HTR-8/SVneo (cell line): Measurements from ENCODE around the gene IL21R.
"Not testable (repeated sequence)": the region's sequence is repeated elsewhere in the genome, so short reads cannot be mapped to it uniquely, and the experiment has no call there.

Experiments used
- DNase-seq: peaks from one replicate; pipeline ENCODE4 v3.0.0; 2011; ENCODE audit warnings: low spot score, mixed read lengths; ENCODE audit not compliant: insufficient read length
- FAIRE-seq: peaks from 2 replicates; lab custom pipeline; 2011; peaks lifted over from hg19 to GRCh38; lab: Jason Lieb, UNC

IL21R gene

DNA sequence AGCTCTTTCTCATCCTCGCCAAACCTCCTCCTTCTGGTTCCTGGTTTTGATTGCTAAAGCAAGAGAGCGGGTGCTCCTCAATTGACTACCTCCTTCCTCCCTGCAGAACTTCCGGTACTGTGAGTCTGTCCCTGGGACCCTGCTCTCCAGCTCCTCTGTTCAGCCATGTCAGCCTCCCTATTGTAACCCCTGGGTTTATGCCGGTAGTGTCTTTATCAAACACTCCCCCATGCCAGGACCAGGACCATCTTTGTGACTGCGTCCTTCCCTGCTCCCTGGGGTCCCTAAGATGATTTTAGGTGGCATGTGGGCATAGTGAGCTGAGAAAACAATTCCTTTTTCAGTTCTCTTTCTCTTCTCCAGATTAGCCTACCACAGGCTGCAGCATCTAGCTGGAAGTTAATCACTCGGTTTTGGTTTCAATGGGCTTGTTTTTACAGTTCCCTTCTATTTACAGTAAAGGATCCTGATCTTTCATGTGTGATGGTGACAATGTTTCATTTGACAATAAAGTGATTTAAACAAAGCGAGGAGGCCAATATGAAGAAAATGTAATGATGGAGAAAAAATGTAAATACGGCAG is 27.7 kb upstream of the IL21R start:
- DNase-seq (no peak), FAIRE-seq (no peak)

- DNase-seq: peak; percentile 85
- peak; percentile 94 for FAIRE-seq
These were observed 27.1 kb upstream of the IL21R start for GRCh38 chr16:27374804-27375425.

DNA sequence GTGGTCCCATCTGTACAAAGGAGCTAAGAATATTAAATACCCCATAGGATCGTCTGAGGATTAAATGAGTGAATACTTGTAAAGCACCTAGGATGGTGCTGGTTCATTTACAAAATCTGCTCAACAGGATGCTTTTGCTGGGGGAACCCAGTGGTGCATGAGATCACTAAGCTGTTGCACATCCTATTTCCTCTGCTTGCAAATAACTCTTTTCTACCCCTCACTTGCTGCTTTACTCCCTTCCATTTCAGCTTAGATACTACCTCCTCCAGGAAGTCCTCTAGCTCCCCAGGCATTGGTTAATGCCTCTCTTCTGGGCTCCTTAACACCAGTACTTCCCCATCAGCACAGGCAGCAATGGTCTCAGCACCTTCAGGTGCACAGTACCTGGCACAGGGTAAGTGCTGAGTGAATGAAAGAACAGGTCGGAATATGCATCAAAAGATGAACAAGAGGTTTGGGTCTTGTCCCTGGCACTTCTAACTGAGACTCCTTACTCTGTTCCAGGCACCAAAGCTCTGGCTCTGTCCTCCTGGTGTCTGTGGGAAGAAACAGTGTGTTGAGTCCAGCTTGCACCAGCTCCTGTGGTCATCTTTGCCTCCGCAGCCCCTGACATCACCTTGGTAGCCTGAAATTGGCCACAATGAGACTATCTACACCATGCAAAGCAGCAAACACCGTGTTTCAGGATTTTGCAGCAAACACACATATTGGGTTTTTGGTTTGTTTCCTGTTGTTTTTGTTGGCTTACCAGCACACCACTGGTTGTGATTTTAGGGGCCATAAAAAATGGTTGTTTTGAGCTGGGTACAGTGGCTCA is 24.1 kb upstream of the IL21R start:
- DNase-seq (no peak), FAIRE-seq (no peak)

DNA sequence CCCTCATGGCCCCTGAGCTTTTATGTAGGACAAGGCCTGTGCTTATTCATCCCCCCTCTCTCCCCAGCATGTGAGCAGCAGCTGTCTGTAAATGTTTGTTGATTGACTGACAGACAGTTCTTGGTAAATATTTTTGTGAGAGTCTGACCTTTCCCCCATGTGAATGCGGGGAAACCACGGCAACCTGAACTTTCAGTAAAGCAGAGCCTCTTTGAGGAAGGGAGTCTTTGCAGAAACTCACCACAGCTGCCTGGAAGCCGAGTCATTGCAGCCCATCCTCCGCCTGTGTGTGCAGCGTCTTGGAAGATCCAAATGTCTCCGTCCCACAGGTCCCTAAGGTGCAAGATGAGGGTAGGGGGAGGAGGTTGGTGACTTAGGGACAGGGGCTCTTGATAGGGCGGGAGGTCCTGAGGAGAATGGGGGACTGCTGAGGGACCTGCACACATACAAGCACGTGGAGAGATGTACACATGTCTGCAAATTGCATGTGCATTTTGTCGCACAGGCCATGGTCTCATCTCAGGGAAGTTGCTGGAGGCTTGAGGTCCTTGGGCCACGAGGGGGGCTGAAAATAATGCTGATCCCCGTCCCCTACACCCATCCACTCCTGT is 23.0 kb upstream of the IL21R start:
- FAIRE-seq: no peak
- DNase-seq: no peak

GRCh38 chr16:27379919-27380318 is 22.1 kb upstream of the IL21R start:
- DNase-seq (no peak), FAIRE-seq (no peak)

- DNase-seq: no peak
- FAIRE-seq: no peak
These were observed 20.7 kb upstream of the IL21R start for GRCh38 chr16:27381236-27381635.

- DNase-seq (no peak), FAIRE-seq (no peak)
These were observed 19.8 kb upstream of the IL21R start for GRCh38 chr16:27381974-27382855.

DNA sequence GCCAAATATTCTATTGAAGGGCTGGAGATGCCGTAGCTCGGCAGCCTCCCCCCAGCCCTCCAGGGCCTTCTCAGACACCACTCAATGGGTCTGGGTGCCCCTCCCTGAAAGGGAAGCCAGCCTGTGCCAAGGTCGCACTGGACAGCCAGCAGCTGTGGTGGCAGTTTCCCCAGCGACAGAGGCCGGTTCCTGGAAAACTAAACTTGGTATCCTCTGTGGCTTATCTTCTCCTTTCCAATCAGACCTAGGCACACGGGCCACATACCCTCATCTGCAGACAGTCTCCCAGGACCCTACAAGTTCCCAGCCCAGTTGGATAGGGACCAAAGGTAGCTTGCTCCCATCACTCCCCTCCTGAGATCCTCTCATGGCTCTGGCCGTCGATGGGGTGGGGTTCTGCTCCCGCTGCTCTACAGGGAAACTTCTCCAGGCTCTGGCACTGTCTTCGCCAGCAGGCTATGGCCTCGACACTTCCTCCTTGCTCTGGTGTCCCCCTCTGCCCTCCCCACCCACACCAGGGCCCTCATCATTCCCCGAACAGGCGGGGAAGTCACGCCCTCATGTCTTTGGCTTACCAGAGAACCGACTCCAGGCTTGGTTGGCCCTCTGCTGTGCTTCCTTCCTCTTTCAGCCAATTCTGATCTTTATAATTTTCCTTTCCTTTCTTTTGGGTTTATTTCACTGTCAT is 18.3 kb upstream of the IL21R start:
- DNase-seq (no peak), FAIRE-seq (no peak)

DNA sequence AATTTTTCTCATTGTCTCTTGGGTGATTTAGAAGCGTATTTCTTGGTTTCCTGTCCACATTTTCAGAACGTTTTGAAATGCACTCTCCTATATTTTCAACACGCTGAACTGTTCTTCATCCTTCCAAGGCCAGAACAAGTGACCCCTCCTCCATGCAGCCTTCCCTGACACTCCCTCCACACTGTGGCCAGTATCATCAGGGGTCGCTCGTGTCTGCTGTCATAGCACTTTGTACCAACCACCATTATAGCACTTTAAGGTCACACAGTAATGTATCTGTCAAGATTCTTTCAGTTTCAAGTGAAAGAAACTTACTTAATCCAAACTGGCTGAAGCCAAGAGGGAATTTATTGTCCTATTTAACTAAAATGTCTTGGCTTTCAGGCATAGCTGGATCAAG is 17.5 kb upstream of the IL21R start:
- FAIRE-seq (no peak), DNase-seq (no peak)

- FAIRE-seq (no peak), DNase-seq (no peak)
These were observed 16.6 kb upstream of the IL21R start for GRCh38 chr16:27385398-27385797.

DNA sequence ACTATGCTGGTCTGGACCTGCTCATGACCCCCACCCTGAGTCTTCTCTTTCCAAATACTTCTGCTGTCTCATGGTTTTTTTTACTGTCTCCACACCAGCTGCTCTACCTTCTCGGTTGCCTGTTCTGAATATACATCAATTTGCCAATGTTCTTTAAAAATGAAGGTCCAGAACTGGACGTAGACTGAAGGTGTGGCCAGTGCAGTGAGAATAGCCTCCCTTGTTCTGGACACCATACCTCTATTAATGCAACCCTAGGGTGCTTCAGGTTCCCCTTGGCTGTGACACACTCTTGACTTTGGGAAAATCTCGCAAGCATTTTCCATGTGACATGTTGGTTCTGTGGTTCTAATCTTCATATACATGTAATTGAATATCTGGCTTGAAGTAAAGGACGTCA is 15.3 kb upstream of the IL21R start:
- DNase-seq (no peak), FAIRE-seq (no peak)

DNA sequence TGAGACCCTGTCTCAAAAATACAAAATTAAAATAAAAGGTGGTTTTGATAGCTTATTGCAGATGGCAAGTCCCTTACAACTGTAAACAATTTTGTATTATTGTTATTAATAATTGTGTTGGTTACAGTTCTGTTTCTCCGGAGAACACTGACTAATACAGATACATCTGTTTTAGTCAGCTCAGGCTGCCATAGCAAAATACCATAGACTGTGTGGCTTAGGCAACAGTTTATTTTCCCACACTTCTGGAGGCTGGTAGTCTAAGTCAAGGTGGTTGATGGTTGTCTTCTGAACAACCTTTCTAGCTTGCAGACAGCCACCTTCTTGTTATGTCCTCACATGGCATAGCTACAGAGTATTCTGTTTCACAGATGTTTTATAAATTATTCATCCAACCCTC is 14.2 kb upstream of the IL21R start:
- DNase-seq: no peak
- FAIRE-seq: no peak

GRCh38 chr16:27389272-27389961 is 12.6 kb upstream of the IL21R start:
- no peak for DNase-seq
- no peak for FAIRE-seq

DNA sequence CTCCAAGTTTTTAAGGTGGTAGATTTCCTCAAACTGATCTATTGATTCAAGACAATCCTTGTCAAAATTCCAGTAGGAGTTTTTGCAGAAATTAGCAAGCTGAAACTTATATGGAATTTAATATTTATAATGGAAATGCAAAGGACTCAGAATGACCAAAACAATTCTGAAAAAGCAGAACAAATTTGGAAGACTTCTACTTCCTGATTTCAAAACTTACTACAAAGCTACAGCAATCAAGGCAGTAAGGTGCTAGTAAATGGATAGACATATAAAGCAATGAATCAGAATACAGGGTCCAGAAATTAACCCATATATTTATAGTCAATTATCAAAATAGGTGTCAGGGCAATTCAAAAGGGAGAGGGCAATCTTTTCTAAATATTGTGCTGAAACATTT is 11.8 kb upstream of the IL21R start:
- no peak for FAIRE-seq

GRCh38 chr16:27392671-27393070 is 9.3 kb upstream of the IL21R start:
- FAIRE-seq: no peak
- no peak for DNase-seq

More for the DNA sequence above, 11.8 kb upstream of the IL21R start:
- no peak for DNase-seq

GRCh38 chr16:27394516-27394915 is 7.5 kb upstream of the IL21R start:
- FAIRE-seq: no peak

DNA sequence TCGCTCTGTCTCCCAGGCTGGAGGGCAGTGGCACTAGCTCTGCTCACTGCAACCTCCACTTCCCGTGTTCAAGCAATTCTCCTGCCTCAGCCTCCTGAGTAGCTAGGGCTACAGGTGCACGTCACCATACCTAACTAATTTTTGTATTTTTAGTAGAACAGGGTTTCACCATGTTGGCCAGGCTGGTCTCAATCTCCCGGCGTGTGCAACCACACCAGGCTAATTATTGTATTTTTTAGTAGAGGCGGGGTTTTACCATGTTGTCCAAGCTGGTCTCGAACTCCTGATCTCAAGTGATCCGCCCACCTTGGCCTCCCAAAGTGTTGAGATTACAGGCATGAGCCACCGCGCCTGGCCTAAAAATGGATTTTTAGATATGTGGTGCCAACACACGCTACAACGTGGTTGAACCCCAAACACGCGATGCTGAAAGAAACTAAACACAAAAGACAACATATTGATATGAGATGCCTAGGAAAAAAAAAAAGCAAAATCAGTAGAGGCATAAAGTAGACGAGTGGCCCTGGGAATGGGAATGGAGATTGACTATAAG is 3.6 kb upstream of the IL21R start:
- not testable (repeated sequence) for FAIRE-seq, DNase-seq

More at GRCh38 chr16:27394516-27394915, 7.5 kb upstream of the IL21R start:
- DNase-seq: no peak
